IPS-18a (cell line): Measurements from ENCODE around the gene MED31.
A peak's percentile ranks its signal among the peaks of the same experiment; 100 is the strongest.
"Not testable (repeated sequence)": the region's sequence is repeated elsewhere in the genome, so short reads cannot be mapped to it uniquely, and the experiment has no call there.

Experiments
- H3K27ac ChIP-seq: one replicate; pipeline ENCODE4 v1.5.1; 2013; ENCODE audit warnings: low read length
- H3K27me3 ChIP-seq: one replicate; pipeline ENCODE4 v1.6.1; 2013; ENCODE audit warnings: mild to moderate bottlenecking, low read length; ENCODE audit not compliant: control insufficient read depth, insufficient read depth
- H3K36me3 ChIP-seq: one replicate; pipeline ENCODE4 v1.6.1; 2013; ENCODE audit warnings: low read depth, low read length; ENCODE audit not compliant: control insufficient read depth
- H3K4me1 ChIP-seq: one replicate; pipeline ENCODE4 v1.6.1; 2013; ENCODE audit warnings: low read depth, low read length; ENCODE audit not compliant: control insufficient read depth
- H3K4me3 ChIP-seq: one replicate; pipeline ENCODE4 v1.5.1; 2013; ENCODE audit warnings: low read length
- H3K9ac ChIP-seq: one replicate; pipeline ENCODE4 v1.6.1; 2013; ENCODE audit warnings: mild to moderate bottlenecking, low read length, moderate library complexity
- H3K9me3 ChIP-seq: one replicate; pipeline ENCODE4 v1.6.1; 2013; ENCODE audit warnings: low read depth, low read length; ENCODE audit not compliant: control insufficient read depth

The MED31 gene

GRCh38 chr17:6651354-6651918, at the start of gene MED31, which contains the start of gene C17orf100:
TSS of gene MED31 (minus strand) at chr17:6651605. CDS start at chr17:6651528, 77 bp downstream.
TSS of gene C17orf100 (plus strand) at chr17:6651762. CDS start at chr17:6651914, 152 bp downstream.
- Histone ChIP-seq H3K9me3 (no peaks in the 10 kb centered on the region), H3K4me3 (peak within 1 kb of the TSS; percentile 93), H3K36me3 (peaks cover 5% of the 10 kb centered on the region), H3K27ac (peak within 1 kb of the TSS; percentile 93), H3K4me1 (peaks cover 18% of the 10 kb centered on the region), H3K27me3 (peaks cover 44% of the 10 kb centered on the region), H3K9ac (peak within 1 kb of the TSS; percentile 94)

DNA sequence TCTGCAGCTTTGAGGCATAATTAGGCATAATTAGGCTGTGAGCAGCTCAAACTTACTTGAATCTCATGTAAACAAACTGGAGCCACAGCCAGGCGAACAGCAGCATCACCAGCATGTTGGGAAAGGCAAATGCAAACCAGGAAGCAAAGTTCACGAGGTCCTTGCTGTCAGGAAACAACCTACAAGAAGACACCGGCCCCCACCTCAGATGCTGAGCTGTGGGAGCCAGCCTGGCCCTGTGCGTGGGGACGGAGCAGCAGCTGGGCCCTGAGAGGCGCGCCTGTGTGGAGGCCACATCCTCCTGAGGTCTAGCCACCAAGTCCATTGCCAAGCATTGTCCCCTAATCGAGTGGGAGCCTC, 49.5 kb upstream of the MED31 start:
- Histone ChIP-seq H3K9ac (no peak overlapping the region), H3K36me3 (no peaks in the 10 kb centered on the region), H3K9me3 (no peaks in the 10 kb centered on the region), H3K27me3 (no peaks in the 10 kb centered on the region), H3K4me3 (no peak overlapping the region), H3K4me1 (no peaks in the 10 kb centered on the region), H3K27ac (no peak overlapping the region)

- Histone ChIP-seq H3K27ac (no peak overlapping the region), H3K9me3 (no peaks in the 10 kb centered on the region), H3K9ac (no peak overlapping the region), H3K27me3 (no peaks in the 10 kb centered on the region), H3K4me3 (no peak overlapping the region), H3K4me1 (no peaks in the 10 kb centered on the region), H3K36me3 (no peaks in the 10 kb centered on the region)
These were observed 48.9 kb upstream of the MED31 start for GRCh38 chr17:6699997-6700947.

GRCh38 chr17:6698004-6698403, 46.6 kb upstream of the MED31 start:
- Histone ChIP-seq H3K27ac (no peak overlapping the region), H3K27me3 (no peaks in the 10 kb centered on the region), H3K9me3 (no peaks in the 10 kb centered on the region), H3K36me3 (no peaks in the 10 kb centered on the region), H3K4me3 (no peak overlapping the region), H3K9ac (no peak overlapping the region), H3K4me1 (no peaks in the 10 kb centered on the region)

DNA sequence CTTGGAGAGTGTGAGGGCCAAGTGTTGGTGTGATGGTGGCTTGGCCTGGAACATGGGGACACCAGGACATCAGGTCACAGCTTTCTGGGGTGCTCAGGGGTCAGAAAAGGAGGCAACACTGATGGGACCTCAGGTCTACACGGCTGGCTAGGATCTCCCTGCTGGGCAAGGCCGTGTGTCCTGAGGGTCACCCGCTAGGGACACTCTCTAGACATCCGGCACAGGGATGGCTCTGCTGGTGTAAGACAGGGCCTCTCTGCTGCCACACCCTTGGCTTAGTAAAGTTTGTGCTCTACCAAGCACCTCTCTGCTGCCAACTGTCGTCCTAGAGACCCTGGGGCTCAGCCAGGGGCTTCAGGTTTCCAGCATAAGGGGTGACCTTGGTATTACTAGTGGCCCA, 45.5 kb upstream of the MED31 start:
- Histone ChIP-seq H3K9me3 (no peaks in the 10 kb centered on the region), H3K4me1 (no peaks in the 10 kb centered on the region), H3K4me3 (no peak overlapping the region), H3K9ac (no peak overlapping the region), H3K27me3 (no peaks in the 10 kb centered on the region), H3K36me3 (no peaks in the 10 kb centered on the region), H3K27ac (no peak overlapping the region)

DNA sequence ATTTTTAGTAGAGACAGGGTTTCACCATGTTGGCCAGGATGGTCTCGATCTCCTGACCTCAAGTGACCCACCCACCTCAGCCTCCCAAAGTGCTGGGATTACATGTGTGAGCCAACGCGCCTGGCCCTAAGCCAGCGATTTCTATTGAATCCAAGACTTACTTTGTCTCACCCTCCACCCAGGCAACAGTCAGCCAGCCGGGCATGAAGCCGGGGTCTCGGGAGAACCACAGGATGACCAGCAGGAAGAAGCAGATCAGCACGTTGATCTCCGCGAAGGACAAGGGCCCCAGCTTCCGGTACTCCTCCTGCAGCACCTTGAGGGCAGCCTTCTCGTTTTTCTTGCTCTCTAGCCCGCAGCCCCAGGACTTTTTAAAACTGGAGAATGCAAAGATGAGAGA, 44.2 kb upstream of the MED31 start:
- no peaks in the 10 kb centered on the region for H3K9me3 ChIP-seq
- no peak overlapping the region for H3K27ac ChIP-seq
- H3K4me1 ChIP-seq: no peaks in the 10 kb centered on the region

GRCh38 chr17:6695051-6695450, 43.6 kb upstream of the MED31 start:
- Histone ChIP-seq H3K27ac (no peak overlapping the region), H3K9me3 (no peaks in the 10 kb centered on the region), H3K27me3 (no peaks in the 10 kb centered on the region), H3K4me1 (no peaks in the 10 kb centered on the region), H3K4me3 (no peak overlapping the region), H3K36me3 (no peaks in the 10 kb centered on the region), H3K9ac (no peak overlapping the region)

More for the DNA sequence above, 44.2 kb upstream of the MED31 start:
- Histone ChIP-seq H3K4me3 (no peak overlapping the region), H3K27me3 (no peaks in the 10 kb centered on the region), H3K9ac (no peak overlapping the region), H3K36me3 (no peaks in the 10 kb centered on the region)

- not testable (repeated sequence) for H3K4me1 ChIP-seq, H3K9ac ChIP-seq, H3K27ac ChIP-seq, H3K4me3 ChIP-seq, H3K27me3 ChIP-seq, H3K36me3 ChIP-seq, H3K9me3 ChIP-seq
These were observed 40.6 kb upstream of the MED31 start for GRCh38 chr17:6691958-6692357.

DNA sequence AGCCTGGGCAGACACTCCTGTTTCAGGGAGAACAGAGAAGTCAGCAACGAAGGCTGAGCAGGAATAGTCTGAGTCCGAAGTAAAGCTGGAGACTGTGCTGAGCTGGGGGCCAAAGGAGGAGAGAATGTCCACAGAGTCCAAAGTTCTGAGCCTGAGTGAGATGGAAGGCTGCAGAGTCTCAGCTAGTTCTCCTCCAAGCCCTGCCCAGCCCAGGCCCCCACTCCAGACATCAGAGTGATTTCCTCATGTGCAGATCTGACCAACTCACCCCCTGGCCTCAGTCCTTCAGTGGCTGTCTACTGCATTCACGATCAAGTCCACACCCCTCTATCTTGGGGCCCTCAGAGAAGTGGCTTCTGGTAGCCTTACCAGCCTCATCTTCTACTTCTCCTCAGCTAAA, 40.1 kb upstream of the MED31 start:
- Histone ChIP-seq H3K36me3 (no peaks in the 10 kb centered on the region), H3K27me3 (no peaks in the 10 kb centered on the region), H3K27ac (no peak overlapping the region), H3K9me3 (no peaks in the 10 kb centered on the region), H3K9ac (no peak overlapping the region), H3K4me1 (no peaks in the 10 kb centered on the region), H3K4me3 (no peak overlapping the region)

- no peaks in the 10 kb centered on the region for H3K36me3 ChIP-seq
- no peaks in the 10 kb centered on the region for H3K4me1 ChIP-seq
- no peak overlapping the region for H3K9ac ChIP-seq
- H3K27ac ChIP-seq: no peak overlapping the region
- no peaks in the 10 kb centered on the region for H3K9me3 ChIP-seq
- no peaks in the 10 kb centered on the region for H3K27me3 ChIP-seq
- no peak overlapping the region for H3K4me3 ChIP-seq
These were observed 39.2 kb upstream of the MED31 start for GRCh38 chr17:6690641-6691040.

DNA sequence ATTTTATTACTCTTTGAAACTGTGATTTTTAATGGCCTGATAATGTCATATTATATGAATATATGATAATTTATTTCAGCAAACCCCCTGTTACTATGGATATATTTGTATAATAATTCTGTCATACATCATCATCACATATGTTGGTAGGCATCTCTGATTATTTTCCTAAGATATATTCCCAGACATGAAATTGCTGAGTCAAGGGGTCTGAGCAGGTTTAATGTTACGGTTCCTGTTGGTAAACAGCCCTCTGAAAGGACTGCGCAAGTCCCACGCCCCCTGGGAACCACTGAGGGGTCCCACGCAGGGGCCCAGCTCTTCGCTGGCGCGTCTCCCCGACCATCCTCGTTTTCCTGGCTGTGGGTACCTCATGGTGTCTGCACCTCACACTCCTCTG, 37.5 kb upstream of the MED31 start:
- Histone ChIP-seq H3K4me1 (no peaks in the 10 kb centered on the region), H3K9ac (no peak overlapping the region), H3K36me3 (no peaks in the 10 kb centered on the region), H3K4me3 (no peak overlapping the region), H3K9me3 (no peaks in the 10 kb centered on the region), H3K27me3 (no peaks in the 10 kb centered on the region), H3K27ac (no peak overlapping the region)

DNA sequence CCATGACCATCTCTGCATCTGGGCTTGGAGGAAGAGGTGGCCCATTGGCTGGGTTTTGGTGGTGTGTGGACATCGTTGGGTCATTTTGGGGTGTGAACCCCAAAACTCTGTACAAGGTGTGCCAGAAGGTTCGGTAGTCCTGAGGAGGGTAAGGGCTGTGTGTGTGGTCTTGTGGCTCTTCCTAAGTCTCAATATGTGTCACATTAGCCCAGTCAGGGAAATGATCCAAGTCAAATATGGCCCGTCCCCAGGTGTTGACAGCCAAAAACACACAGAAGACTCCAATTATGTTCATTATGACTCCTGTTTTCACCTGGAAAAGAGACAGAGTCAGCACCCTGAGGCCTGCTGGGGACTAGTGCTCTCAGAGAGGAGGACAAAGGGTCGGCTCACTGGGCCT, 34.6 kb upstream of the MED31 start:
- no peak overlapping the region for H3K27ac ChIP-seq
- no peak overlapping the region for H3K4me3 ChIP-seq
- no peak overlapping the region for H3K9ac ChIP-seq
- no peaks in the 10 kb centered on the region for H3K27me3 ChIP-seq
- H3K9me3 ChIP-seq: no peaks in the 10 kb centered on the region
- H3K36me3 ChIP-seq: no peaks in the 10 kb centered on the region
- H3K4me1 ChIP-seq: no peaks in the 10 kb centered on the region
